ENCODE results near the gene E2F1.

E2F1 gene

DNA sequence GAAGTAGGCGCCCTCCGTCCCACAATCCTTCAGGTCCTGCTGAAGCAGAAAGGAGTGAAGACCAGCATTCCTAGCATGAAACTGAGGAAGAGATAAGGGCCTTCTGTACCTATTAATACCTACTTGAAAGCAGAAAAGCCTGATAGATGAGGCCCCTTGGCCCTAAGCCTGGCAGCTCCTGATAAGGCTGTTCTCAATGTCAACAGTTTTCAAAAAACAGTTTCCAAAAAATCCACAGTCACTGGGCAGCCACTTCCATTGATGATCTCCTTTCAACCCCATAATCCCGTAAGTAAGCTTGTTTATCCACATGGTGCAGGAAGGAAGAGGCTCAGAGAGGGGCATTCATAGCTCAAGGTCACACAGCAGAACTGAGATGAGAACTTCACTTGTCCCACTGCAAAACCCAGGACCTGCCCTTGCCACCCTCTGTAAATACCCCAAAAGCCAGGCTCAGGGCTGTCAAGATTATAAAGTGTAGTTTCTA lies 2.8 kb upstream of the E2F1 start:
- no peak for DNase-seq

DNA sequence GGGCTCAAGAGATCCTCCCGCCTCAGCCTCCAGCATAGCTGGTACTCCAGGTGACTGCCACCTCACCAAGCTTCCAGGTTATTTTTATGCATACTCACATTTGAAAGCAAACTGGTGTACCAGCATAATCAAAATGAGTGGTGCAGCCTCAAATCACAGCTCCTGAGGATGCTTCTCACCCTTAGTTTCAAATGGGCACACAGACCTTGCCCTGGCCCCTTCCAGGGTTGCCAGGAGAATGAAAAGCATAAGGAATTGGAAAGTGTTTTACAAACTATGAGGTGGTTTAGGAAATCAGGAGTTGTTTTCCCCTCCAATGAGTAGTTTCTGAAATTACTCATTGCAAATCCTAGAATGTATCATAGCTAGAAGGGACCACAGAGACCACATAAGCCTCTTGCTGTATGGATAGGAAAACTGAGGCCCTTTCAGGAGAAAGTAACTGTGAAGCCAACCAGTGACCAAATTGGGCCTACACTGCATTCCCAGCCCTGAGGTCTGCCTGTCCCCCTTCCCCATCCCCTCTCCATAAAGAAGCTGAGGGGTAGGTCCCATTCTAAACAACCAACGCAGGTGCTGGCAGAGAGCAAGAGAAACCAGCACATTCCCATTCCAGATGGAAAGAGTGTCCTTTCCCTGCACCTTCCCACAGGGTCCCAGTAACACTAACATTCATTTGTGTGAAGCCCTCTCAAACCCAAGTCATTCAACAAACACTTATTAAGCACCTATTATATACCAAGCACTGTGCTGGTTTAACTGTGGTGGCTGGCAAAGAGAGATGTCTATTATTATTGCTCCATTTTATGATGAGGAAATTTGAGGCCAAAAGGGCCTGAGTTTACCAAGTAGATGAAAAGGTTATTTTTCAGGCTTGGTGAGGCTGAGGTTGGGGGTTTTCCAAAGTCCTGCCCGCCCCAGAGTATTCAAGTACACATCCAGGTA lies 2.1 kb upstream of the E2F1 start:
- no peak for DNase-seq

DNA sequence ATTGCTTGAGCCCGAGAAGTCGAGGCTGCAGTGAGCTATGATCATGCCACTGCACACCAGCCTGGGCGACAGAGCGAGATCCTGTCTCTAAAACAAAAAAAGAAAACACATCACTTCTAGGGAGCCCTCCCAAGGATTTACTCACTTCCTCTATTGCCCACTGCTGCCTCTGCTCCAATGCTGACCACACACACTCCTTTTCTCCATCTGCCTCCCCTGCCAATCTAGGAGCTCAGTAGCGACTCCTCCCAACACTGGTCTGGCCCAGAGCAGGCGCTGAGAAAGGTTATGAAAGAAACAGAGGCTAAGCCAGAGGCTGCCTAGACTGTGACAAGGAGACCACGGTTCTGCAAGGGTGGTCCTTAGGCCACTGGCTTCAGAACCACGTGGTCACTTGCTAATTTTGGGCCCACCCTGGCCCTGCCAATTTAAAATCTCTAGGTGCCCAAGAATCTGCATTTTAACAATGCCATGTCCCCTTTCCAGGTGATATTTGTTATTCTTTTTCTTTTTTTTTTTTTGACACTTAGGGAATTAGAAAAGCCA lies 1.3 kb upstream of the E2F1 start:
- peak in 1 of 56 donors; percentile 12 for DNase-seq

DNA sequence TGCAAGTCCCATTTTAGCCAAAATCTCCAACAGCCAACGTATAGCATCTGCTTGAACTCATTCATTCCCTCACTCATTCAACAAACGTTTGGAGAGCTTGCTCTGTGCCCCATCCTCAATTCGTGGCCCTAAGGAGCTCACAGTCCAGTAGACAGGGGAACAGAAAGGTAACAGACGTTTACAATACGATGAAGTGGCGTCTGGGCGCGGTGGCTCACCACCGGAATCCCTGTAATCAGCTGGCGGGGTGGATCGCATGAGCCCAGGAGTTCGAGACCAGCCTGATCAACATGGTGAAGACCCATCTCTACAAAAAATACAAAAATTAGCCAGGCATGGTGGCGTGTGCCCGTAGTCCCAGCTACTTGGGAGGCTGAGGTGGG lies 790 bp upstream of the E2F1 start:
- DNase-seq: no peak

DNA sequence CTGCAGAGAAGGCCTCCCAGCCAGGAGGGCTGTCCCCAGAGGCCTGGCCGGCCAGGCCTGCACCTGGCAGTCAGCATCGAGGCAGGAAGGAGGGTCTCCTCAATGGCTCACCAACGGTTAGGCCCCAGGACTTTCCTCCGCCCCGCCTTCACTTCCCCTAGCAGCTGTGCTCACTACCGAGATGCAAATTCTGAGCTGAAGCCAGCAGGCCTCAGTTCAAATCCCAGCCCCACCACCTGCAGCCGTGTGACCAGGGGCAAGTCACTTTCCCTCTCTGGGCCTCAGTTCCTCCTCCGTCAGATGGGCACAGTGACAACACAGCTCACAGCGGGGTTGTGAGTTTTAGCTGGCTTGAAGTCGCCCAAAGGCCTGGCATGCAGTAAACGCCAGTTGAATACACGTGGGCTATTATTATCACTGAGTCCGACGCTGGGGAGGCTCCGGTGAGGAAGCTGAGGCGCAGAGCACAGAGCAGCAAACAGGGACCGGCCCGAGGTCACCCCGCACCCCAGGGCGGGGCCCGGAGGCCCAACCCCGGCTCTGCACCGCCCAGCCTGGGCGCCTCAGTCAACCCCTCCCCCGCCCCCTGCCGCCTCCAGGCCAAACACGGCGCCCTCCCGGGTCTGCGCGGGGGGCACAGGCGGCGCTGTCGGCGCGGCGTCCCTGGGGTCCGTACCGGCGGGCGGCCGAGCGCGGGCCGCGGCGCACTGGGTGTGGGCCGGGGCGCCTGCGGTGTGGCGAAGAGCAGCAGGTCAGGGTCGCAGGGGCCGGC lies 671 bp downstream of the E2F1 start:
- DNase-seq: no peak

DNA sequence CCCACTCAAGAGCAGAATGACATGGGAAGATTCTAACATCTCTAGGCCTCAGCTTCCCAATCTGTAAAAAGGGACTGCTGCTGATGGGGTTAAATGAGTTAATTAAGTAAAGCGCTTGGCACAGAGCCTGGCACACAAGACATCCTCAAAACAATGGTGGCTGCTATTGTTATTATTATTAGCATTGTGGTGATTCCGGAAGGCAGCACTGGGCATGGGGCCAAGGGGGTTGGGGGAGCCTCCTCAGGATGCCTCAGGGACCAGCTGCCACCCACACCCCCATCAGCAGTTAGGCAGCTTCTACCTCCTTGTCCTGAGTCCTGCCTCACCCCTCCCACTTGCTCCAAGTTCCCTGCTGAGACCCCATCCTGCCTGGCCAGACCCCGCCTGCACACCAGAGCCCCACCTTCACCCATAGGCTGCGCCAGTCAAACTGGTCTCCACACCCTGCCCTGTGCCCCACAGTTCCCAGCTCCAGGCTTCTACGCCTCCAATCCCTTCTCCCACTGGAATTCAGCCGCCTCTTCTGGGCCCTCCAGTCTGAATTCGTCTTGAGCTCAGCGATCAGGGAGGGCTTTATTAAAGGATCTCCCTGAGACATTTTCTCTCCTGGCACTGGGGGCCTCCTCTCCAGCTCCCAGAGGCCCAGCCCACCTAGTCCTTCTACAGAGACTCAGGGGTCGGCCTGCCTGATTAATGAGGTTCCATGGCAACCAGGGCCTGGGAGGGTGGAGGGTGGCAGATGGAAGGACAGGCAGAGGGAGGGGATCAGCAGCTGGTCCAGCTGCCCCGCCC lies 1.5 kb downstream of the E2F1 start:
- DNase-seq: no peak

DNA sequence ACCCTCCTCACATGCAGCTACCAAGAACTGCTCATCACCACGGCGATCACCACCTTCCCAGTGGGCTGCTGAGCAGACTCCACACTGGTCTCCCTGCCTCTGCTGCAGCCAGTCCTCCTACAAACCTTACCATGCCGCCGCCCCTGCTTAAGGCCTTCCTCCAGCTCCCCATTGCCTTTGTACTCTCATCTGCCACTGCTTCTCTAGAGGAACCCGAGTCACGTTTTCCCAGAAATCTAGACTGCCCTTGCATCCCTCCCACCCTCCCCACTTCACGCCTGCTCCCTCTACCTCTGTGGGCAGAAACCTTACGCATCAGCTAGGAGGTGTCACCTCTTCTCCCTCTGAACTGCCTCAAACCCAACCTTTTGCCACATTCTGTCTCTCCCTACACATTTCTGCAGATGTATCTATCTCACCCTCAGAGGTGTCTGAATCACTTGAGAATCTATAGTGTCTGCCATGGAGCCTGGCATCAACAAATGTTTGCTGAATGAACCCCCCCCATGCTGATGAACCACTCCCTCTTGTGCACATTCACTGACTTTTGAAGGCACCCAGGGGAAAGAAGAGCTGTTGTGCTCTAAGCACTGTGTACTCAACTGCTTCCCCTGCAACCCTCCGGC lies 4.3 kb downstream of the E2F1 start:
- DNase-seq: no peak

DNA sequence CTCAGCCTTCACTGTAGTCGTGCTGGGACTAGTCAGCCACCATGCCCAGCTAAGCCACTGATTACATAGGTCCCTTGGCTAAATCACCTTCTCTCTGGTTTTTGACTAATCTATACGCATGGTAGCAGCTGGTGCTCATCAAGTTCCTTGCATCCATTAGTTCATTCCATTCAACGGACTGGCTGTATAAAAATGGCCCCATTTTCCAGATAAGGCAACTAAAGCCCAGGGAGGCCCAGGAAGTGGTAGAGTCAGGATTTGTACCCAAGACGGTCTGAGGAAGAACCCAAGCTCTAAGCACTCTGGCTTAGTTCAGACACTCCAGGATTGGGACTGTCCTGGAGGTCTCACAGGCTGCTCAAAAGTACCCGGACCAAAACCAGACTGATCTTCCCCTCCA lies 4.9 kb downstream of the E2F1 start:
- no peak for DNase-seq

DNA sequence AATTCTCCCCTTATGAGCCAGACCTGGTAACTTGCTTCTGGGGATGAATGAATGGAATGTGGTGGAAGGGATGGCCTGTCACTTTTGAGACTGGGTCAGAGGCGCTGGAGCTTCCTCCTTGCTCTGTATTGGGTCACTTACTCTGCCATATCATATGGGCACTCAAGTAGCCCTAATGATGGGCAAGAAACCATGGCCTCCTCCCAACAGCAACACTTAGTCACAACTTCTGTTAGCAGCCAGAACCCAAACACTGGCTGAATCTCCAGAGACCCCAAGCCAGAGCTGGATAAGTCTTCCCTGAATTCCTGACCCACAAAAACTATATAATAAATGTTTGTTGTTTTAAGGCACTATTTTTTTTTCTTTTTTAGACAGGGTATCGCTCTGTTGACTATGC lies 5.5 kb downstream of the E2F1 start:
- DNase-seq: no peak

DNA sequence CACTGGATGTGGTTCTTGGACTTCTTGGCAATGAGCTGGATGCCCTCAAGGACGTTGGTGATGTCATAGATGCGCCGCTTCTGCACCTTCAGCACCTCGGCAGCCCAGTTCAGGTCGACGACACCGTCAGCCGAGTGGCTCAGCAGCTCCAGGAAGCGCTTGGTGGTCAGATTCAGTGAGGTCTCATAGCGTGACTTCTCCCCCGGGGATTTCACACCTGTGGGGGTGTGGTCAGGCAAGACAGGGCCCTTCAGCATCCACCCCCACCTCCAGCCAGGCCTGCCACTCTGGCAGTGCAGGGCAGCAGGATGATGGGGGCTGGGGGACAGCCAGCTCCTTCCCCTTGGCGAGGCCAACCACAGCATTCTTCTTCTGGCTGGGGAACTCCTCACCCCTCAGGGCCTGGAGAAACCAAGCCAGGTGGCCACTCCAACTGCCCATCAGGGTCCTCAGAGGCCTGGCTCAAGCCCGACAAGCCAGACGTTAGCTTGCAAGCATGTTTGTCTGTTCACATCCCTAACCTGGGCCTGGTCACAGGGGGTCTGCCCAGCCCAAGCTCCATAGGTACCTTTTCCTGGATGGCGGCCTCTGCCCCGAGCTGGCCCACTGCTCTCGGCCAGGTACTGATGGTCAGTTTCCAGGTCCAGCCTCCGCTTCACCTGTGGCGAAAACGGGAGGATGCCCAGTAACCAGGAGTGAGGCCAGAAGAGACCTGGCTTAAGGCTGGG lies 6.3 kb downstream of the E2F1 start:
- DNase-seq: no peak

DNA sequence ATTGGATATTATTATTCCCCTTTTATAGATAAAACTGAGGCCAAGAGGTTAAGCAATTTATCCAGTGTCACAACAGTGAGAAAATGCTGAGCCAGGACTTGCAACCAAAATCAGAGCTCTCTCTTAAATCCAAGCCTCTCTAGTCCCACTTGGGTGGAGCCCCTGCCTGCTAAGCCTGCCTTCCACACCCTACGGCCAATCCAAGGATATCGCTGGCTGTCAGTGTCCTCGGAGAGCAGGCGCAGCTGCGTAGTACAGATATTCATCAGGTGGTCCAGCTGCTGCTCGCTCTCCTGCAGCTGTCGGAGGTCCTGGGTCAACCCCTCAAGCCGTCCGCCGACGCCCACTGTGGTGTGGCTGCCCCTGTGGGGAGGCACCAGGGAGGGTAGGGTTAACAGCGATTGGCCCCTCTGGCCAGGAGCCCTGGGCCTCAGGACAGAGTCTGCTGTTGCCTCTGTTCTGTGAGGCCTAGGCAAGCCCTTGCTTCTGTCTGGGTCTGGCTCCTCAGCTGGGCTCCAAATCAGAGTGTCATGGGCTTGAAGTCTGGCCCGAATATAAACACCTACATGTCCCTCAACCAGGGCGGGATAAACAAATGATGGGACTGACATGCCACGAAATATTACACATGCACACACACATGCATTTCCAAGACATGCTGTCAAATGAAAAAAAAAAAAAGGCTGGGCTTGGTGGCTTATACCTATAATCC lies 8.0 kb downstream of the E2F1 start:
- DNase-seq: no peak

DNA sequence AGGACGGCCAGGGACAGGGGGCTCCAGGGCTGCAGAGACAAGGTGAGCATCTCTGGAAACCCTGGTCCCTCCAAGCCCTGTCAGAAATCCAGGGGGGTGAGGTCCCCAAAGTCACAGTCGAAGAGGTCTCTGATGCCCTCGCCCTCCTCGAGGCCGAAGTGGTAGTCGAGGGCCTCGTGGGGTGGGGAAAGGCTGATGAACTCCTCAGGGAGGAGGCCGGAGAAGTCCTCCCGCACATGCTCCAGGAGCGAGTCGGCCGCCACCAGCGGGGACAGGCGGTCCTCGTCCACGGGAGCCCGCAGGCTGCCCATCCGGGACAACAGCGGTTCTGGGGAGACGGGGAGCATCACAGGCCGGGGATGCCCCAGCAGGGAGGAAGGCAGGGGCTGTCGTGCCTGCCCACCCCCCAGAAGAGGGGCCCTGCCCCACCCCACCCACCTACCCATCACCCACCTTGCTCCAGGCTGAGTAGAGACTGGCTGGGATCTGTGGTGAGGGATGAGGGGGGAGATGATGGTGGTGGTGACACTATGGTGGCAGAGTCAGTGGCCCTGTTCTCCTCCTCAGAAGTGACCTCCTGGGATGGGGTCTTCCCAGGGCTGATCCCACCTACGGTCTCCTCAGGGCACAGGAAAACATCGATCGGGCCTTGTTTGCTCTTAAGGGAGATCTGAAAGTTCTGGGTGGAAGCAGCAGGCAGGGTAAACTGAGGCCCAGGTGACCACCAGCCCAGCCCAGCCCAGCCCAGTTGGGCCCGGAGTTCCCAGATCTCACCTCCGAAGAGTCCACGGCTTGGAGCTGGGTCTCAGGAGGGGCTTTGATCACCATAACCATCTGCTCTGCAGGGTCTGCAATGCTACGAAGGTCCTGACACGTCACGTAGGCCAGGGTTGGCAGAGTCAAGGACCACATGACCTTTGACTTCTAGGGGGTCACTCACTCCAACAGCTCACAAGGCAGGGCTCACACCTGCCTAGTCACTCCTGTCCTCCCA lies 9.2 kb downstream of the E2F1 start:
- no peak for DNase-seq

DNA sequence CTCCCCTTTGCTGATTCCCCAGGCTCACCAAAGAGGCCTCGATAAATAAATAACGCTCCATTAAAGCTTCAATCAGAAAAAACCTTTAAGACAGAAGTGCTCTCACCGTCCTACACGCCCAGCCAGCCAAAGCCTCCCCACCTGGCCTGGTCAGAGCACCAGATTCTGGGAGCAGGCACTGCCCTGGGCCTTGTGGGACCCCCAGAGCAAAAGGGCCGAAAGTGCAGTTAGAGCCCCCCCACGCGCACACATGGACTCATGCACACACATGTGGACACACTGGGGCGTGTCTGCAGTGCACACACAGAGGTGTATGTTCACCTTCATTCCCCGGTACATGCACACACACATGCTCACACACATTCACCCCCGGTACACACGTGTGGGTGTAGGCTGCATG lies 10.1 kb downstream of the E2F1 start:
- DNase-seq: no peak

DNA sequence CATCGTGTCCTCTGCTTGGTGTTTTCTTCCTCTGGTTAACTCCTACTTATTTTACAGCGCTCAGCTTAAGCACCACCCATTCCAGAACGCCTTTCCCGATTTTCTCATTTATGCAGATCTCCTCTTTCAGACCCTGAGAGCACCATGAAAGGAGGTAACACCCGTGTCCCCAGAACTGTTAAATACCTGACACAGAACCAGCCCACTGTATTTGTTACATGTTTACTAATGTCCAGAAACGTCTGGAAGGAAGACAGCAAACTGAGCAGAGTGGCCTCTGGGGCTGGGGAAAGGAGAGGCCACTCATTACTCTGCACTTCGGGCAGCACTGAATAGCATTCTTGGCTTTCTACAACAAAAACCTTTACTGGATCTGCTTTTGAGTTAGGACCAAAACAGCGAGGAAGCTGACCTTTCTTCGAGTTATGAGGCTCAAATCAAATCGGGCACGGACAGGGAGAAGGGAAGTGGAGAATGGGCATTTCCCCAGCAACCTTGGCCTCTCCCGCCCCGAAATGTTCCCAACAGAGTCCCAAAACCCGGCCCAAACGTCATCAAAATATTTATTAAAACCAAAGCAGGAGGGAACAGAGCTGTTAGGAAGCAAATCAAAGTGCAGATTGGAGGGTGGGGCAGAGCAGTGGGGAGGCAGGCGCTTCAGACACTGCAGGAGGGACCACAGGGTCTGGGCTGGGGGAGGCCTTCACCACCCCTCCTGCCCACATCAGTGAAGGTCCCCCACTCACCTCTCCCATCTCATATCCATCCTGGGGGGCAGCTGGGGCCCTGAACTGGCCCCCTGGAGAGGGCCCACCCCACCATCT lies 10.8 kb downstream of the E2F1 start:
- peak in 2 of 56 donors; percentile 46 to 54 for DNase-seq

DNA sequence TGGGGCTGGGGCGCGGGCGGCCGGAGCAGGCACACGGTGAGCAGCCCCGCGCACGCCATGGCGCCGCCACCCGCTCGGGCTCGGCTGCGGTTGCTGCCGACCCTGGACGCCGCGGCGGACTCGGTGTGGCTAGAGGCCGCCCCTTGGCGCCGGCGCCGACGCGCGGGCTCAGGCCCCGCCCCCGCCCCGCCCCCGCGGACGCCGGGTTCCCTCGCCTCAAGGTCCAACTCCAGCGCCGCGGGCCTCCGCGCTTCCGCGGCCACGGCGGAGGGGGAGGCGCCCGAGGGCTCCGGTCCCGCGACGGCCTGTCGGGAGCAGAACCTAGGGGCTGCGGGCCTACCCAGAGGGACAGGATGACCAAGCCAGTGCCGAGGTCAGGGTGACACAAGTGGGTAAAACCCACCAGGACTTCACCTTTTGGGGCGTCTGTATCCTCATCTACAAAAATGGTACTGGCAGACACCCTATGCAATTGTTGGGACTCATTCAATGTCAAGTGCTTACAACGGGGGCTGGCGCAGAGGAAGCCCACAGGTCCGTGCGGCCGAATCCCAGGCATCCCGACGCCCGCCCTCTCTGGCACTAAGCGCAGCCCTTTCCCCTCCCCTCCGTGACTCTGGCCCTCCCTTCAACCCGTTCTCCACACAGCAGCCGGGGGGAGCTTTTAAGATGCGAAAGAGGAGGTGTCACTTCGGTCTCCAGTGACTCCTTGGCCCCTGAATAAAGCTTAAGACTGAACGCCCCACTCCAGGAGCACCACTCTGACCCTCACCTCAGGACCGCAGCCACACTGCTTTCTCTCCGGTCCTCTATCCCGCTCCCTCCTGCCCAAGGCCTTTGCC lies 11.7 kb downstream of the E2F1 start, which contains the start of gene NECAB3:
Gene NECAB3, minus strand, starts transcription at position 135 of the 842 bp plus-strand sequence. Its CDS starts 76 bp downstream, at position 59.
- peak in 53 of 56 donors; percentile 18 to 87 (median 65) for DNase-seq

Data from nucleus accumbens (tissue), 56 donors.